ENCODE data around the gene LRRC15. TPM values are rescaled to one million over a fixed set of nuclear protein-coding genes. Genes with fewer than 3 reads are reported as not detected.

LRRC15 gene
- total and polyA plus RNA-seq, 8 donors, result 0.02 to 0.25 (median 0.08) TPM; not detected in 1

DNA sequence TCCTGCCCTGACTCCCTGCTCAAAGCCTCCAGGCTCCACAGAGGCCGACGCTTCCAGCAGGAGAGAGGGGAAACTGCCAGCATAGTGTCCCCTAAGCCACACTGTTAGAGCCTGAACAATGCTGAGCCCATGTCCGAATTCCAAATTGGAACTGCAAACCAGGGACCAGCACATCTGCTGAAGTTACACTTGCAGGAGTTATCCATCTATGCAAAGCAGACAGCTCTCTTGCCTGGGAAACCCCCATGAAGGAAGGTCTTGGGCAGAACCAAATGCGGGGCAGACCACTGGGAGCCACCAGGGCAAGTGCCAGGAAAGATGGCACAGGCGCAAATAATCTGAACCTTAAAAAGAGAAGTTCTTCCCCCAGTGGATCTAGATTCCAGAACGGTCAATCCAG lies 625 bp downstream of the LRRC15 start:
- FAIRE-seq (no peak), ATAC-seq (no peak), DNase-seq (no peak)
- Histone ChIP-seq H3K9me3 (no peaks in the 10 kb centered on the region), H3K27ac (no peak overlapping the region), H3K27me3 (no peaks in the 10 kb centered on the region), H3K4me3 (no peak overlapping the region), H3K36me3 (no peaks in the 10 kb centered on the region), H3K4me1 (no peaks in the 10 kb centered on the region)
- intact Hi-C loops (cut with DNase I), result no loop called here
- 55 to 56% methylated on average over 6 of the region's 6 CpGs for WGBS, 2 donors
- TF ChIP-seq, protein P1, sequence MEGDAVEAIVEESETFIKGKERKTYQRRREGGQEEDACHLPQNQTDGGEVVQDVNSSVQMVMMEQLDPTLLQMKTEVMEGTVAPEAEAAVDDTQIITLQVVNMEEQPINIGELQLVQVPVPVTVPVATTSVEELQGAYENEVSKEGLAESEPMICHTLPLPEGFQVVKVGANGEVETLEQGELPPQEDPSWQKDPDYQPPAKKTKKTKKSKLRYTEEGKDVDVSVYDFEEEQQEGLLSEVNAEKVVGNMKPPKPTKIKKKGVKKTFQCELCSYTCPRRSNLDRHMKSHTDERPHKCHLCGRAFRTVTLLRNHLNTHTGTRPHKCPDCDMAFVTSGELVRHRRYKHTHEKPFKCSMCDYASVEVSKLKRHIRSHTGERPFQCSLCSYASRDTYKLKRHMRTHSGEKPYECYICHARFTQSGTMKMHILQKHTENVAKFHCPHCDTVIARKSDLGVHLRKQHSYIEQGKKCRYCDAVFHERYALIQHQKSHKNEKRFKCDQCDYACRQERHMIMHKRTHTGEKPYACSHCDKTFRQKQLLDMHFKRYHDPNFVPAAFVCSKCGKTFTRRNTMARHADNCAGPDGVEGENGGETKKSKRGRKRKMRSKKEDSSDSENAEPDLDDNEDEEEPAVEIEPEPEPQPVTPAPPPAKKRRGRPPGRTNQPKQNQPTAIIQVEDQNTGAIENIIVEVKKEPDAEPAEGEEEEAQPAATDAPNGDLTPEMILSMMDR (IDR thresholded peaks at IDR 0.05), result no peak

DNA sequence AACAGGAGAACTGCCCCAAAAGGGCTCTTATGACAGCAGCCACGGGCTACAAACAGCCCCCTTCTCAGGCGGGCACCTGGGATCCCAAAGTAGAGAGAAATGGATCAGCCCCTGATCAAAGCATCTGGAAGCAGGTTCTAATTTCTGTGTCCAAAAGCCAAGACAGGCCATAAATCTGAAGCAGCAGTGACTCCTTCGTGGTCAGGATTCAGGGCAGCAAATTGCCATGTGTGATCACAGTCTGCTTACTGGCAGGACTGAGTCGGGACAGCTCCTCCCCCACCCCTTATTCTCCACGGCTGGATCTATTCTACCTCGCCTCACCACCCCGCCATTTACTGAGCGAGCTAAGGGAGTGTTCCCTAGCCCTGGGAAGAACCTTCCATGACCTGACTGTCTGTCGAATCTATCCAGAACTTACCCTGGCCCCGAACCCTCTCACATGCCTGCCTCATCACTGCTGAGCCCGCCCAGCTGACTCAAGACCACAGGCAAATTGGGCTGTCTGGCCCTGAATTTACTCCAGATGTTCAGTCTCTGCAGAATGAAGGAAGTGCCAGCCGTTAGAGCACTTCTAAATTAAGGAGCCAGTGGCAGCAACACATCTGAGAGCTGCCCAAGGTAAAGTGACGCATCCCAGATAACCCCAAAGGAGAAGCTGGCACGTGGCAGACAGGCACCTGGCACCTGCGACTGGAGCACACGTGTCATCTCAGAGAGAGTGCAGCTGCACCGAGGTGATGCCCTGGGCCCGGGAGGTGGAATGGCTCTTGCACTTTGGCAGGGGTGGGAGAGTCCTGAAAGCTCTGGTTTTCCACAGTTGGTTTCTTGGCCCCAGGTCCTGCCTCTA lies 1.3 kb downstream of the LRRC15 start:
- H3K36me3 ChIP-seq, result no peaks in the 10 kb centered on the region
- no peak overlapping the region for H3K27ac ChIP-seq
- FAIRE-seq, result no peak
- no peak overlapping the region for H3K4me3 ChIP-seq
- intact Hi-C loops (cut with DNase I), result no loop called here
- ATAC-seq, result no peak
- WGBS, 2 donors, result 51 to 66% methylated on average over 18 of the region's 18 CpGs
- DNase-seq, result no peak
- TF ChIP-seq, protein P1 (IDR thresholded peaks at IDR 0.05), result no peak
- no peaks in the 10 kb centered on the region for H3K27me3 ChIP-seq
- H3K4me1 ChIP-seq, result no peaks in the 10 kb centered on the region
- no peaks in the 10 kb centered on the region for H3K9me3 ChIP-seq

DNA sequence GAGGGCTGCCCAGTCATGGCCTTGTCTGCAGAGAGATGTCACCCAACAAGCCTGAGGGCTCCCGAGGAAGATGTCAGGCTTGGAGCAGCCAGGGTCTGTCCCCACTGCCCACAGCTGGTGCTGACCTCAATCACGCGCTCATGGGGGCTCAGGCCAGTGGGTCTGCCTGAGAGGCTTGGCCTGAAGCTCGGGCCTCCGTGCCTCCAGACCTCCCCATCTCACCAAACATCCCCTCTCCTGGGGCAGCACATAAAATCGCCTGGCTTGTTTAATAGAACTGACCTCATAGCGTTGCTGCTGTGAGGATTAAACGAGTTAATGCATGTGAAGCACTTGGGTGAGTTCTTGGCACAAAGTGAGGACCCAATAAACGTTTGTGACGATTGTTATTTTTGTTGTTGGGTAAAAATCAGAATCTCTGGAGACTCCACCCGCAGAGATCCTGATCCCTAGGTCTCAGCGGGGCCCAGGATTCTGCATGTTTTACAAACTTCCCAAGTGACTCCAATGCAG lies 3.5 kb downstream of the LRRC15 start:
- intact Hi-C loops (cut with DNase I), result no loop called here
- DNase-seq (no peak), ATAC-seq (no peak), FAIRE-seq (no peak)
- Histone ChIP-seq H3K27me3 (no peaks in the 10 kb centered on the region), H3K4me1 (no peaks in the 10 kb centered on the region), H3K4me3 (no peak overlapping the region), H3K9me3 (no peaks in the 10 kb centered on the region), H3K36me3 (no peaks in the 10 kb centered on the region), H3K27ac (no peak overlapping the region)
- WGBS, 2 donors, result 68 to 75% methylated on average over 12 of the region's 12 CpGs
- TF ChIP-seq, protein P1 (IDR thresholded peaks at IDR 0.05), result no peak

DNA sequence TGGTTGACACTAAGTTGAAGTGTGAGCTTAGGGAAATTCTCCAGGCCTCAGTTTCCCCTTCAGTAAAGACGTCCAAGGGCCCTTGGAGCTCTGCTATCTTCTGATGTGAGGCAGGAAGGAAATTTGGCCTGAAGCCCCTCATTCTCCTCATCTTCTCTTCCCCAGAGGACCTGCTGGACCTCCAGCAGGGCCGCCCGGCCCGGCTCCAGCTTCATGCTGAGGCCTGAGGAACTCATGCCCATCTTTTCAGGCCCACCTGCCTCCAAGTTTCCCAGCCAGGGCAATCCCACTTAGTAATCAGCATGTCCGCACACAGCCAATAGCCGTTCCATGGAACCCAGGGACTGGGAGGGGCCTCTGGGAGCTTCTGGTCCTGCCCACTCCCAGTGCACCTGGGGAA lies 4.0 kb downstream of the LRRC15 start:
- H3K4me1 ChIP-seq, result no peaks in the 10 kb centered on the region
- FAIRE-seq, result no peak
- TF ChIP-seq, protein P1 (IDR thresholded peaks at IDR 0.05), result no peak
- H3K9me3 ChIP-seq, result no peaks in the 10 kb centered on the region
- H3K27ac ChIP-seq, result no peak overlapping the region
- no peak for ATAC-seq
- WGBS, 2 donors, result 72 to 78% methylated on average over 6 of the region's 6 CpGs
- H3K4me3 ChIP-seq, result no peak overlapping the region
- intact Hi-C loops (cut with DNase I), result no loop called here
- no peaks in the 10 kb centered on the region for H3K36me3 ChIP-seq
- H3K27me3 ChIP-seq, result no peaks in the 10 kb centered on the region
- DNase-seq, result no peak

Measured in pancreas (tissue), 10 donors.